GM20431 (cell line): Measurements from ENCODE around the gene LTB4R2.

Experiments used
- in situ Hi-C: fragments of 300-500 bp; cut with MseI, MboI; formaldehyde crosslinking; loops from one replicate; pipeline ENCODE4 v1.15.0; 2020; ENCODE audit warnings: low sequenced_read_pairs; ENCODE audit not compliant: unreplicated experiment

Gene LTB4R2

GRCh38 chr14:24309538-24310264 is at the start of gene LTB4R2:
TSS of gene LTB4R2 (plus strand) at chr14:24310140. CDS start at chr14:24310665, 525 bp downstream.
- in situ Hi-C loops, result no loop called here

GRCh38 chr14:24260780-24261157 is 49.2 kb upstream of the LTB4R2 start:
- in situ Hi-C loops, result no loop called here

- in situ Hi-C loops, result no loop called here
Measured at GRCh38 chr14:24261256-24261968, 48.5 kb upstream of the LTB4R2 start.

GRCh38 chr14:24261969-24262327 is 48.0 kb upstream of the LTB4R2 start:
- in situ Hi-C loops, result no loop called here

- in situ Hi-C loops, result no loop called here
Measured at GRCh38 chr14:24262821-24263733, 46.9 kb upstream of the LTB4R2 start, which contains the start of gene TGM1. TSS of gene TGM1 (minus strand) at chr14:24263177. CDS start at chr14:24262352, 825 bp downstream.

- in situ Hi-C loops, result no loop called here
Measured at GRCh38 chr14:24263848-24264247, 46.1 kb upstream of the LTB4R2 start.

GRCh38 chr14:24264298-24264697 is 45.6 kb upstream of the LTB4R2 start:
- in situ Hi-C loops, result no loop called here

- in situ Hi-C loops, result no loop called here
Measured at GRCh38 chr14:24266344-24267244, 43.3 kb upstream of the LTB4R2 start.

- in situ Hi-C loops, result no loop called here
Measured at GRCh38 chr14:24267516-24267915, 42.4 kb upstream of the LTB4R2 start.

- in situ Hi-C loops, result no loop called here
Measured at GRCh38 chr14:24268225-24268624, 41.7 kb upstream of the LTB4R2 start.

- in situ Hi-C loops, result no loop called here
Measured at GRCh38 chr14:24269368-24269767, 40.6 kb upstream of the LTB4R2 start.

GRCh38 chr14:24269910-24270536 is 39.9 kb upstream of the LTB4R2 start:
- in situ Hi-C loops, result no loop called here

- in situ Hi-C loops, result no loop called here
Measured at GRCh38 chr14:24270537-24271133, 39.3 kb upstream of the LTB4R2 start.

GRCh38 chr14:24271134-24271833 is 38.7 kb upstream of the LTB4R2 start, which contains the start of gene RABGGTA:
TSS of gene RABGGTA (minus strand) at chr14:24271597. CDS start at chr14:24271115, 482 bp downstream.
- in situ Hi-C loops, result no loop called here

- in situ Hi-C loops, result no loop called here
Measured at GRCh38 chr14:24271834-24272263, 38.1 kb upstream of the LTB4R2 start.

GRCh38 chr14:24272467-24272866 is 37.5 kb upstream of the LTB4R2 start:
- in situ Hi-C loops, result no loop called here

- in situ Hi-C loops, result no loop called here
Measured at GRCh38 chr14:24273422-24273998, 36.4 kb upstream of the LTB4R2 start.

GRCh38 chr14:24274101-24274543 is 35.8 kb upstream of the LTB4R2 start:
- in situ Hi-C loops, result no loop called here
